SKM-1 treated with dmso at 0.1 percent for 144 hours (cell line): ENCODE results near the gene KCNJ5.
A peak's percentile ranks its signal among the peaks of the same experiment; 100 is the strongest.

Experiments
- DNase-seq: peaks from one replicate; lab custom pipeline; 2025; ENCODE audit not compliant: unreplicated experiment; lab: John Stamatoyannopoulos, UW

KCNJ5 gene

GRCh38 chr11:128868841-128869671, 22.1 kb upstream of the KCNJ5 start:
- DNase-seq, result no peak

- no peak for DNase-seq
Observed at GRCh38 chr11:128871168-128871610, 20.0 kb upstream of the KCNJ5 start.

GRCh38 chr11:128872094-128872493, 19.1 kb upstream of the KCNJ5 start:
- DNase-seq, result no peak

DNA sequence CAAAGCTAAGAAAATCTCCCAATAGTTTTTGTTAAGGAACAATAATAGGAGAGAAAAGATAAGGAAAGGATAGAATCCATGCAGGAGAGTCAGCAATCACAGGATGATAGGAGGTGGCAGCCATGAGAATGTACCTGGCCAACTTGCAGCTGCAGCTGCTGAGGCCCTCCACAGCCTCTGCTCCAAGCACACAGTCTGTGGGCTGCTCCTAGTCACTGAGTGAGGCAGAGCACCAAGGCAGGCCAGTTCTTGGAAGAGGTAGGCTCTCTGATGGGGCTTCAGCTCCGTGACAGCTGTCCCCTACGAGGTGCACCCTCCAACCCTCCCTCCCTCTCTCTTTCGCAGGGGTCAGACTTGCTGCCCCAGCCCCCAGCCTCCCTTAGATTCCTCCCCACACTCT, 18.6 kb upstream of the KCNJ5 start:
- no peak for DNase-seq

- no peak for DNase-seq
Observed at GRCh38 chr11:128874427-128874826, 16.7 kb upstream of the KCNJ5 start.

- no peak for DNase-seq
Observed at GRCh38 chr11:128876133-128876650, 15.0 kb upstream of the KCNJ5 start.

DNA sequence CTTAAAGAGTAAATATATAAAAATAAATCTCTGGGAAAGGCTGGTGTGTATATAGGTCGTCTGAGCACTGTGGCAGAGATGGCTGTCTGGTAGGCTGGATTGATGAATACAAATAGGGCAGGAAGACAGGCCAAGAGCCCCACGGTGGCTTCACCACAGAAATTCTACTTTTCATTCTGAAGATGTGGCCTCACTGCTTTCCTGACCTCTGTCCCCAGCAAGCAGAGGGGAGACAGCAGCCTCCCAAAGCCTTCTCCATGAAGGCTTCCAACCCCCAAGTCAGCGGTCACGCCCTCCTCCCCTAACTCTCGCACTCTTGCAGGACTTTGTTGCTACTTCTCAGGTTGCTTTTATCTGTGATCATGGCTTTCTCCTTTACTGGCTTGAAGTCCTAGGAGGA, 13.4 kb upstream of the KCNJ5 start:
- DNase-seq, result no peak

GRCh38 chr11:128878455-128878854, 12.7 kb upstream of the KCNJ5 start:
- DNase-seq, result no peak

DNA sequence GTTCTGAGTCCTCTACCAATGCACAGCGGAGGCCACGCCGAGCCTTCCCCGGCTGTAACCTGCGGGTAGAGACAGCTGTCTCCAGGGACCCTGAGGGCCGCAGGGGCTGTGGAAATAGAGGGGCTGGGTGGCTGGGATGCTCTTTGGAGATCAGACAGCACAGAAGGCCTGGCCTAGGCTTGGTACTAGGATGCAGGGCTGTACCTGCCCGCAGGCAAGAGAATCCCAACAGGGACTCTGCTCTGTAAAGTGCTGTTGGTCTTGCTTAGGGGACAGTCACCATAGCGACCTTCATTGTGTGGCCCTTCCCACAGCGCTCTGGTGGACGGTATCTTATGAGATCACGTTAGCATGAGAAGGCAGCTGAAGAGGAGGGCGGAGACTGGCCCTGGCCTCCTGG, 11.3 kb upstream of the KCNJ5 start:
- DNase-seq, result no peak

DNA sequence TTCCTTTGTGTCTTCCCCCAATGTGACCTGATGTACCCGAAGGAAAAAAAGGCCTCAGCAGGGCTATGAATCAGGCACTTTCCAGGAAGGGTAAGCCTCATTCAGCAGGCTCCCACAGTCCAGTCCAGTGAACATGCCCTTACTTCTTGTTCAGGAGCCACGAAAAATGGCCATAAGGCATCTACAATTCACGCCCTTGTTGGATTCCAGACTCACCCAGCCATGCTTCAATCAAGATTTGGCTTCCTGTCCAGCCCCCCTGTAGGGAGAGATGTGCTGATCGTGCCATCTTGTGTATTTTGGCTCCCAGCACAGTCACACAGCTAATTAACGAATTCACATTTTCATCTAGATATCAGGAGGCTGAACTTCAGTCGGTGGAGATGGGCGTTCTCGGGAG, 9.9 kb upstream of the KCNJ5 start:
- DNase-seq, result no peak

GRCh38 chr11:128882451-128882850, 8.7 kb upstream of the KCNJ5 start:
- DNase-seq, result no peak

GRCh38 chr11:128884054-128884453, 7.1 kb upstream of the KCNJ5 start:
- no peak for DNase-seq

GRCh38 chr11:128884703-128885338, 6.3 kb upstream of the KCNJ5 start:
- DNase-seq, result peak; percentile 7

DNA sequence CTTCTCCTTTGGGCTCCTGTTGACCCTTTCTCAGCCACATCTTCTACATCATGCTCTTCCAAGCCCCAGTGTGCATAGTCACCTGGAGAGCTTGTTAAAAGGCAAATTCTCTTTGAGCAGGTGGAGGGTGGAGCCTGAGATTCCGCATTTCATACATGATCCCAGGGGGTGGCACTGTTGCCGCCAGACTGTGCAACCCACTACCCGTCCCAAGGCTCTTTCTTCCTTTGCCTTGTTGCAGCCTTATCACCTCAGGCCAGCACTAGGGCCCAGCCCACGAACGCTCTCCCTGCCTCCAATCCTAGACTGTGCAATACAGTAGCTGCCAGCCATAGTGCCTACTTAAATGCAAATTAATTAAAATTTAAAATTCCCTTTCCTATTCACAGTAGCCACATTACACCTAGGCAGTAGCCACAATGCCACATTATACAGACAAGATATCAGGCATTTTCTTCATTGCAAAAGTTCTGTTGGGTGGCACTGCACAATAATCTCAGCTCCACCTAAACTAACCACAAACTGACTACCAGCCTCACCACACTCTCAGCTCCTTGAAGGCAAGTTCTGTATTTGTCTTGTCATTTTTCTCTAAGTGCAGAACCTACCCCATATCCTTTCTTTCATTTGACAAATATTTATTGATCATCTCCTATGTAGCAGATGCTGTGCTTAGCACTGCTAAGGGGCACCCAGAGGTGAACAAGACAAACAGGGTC, 4.6 kb upstream of the KCNJ5 start:
- DNase-seq, result no peak

DNA sequence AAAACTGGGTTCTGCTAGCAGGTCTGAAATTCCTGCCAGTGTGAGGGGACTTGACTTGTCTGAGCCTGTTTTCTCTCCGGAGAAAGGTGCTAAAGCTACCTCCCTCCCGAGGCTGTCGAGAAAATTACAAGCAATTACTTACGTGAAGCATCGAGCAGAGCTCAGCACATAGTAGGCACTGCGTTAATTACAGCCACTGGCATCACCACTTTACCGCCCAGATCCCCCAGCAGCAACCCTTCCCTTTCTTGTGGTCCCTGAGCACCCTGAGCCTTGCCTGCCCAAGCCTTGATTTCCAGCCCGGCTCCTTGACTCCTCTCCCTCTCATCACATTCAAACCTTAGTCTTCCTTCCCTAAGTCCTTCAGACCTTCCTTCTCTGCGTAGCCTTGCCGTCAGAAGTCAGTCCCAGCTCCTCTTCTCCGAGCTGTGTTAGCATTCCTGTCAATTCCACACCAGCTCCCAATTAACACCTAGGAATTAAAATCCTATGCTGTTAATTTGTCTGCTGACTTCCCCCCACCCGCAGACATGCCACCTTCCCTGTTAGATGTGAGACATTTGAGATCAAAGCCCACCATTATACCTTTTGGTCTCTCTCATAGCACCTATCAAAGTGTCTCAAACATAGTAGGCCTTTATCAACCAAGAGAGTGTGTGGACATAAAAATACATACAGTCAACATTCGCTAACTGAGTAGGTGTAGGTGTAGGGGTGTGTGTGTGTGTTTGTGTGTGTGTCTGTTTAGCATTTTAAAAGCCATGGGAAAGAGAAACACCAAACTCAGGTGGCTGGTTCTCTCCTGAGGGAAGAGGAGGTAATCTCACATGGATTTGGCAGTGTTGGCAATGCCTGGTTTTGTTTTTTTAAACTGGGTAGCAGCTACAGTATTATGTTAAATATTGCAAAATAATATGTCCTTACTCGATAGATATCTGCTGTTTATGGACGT, 2.8 kb upstream of the KCNJ5 start:
- DNase-seq, result no peak

GRCh38 chr11:128889657-128890213, 1.4 kb upstream of the KCNJ5 start:
- no peak for DNase-seq

DNA sequence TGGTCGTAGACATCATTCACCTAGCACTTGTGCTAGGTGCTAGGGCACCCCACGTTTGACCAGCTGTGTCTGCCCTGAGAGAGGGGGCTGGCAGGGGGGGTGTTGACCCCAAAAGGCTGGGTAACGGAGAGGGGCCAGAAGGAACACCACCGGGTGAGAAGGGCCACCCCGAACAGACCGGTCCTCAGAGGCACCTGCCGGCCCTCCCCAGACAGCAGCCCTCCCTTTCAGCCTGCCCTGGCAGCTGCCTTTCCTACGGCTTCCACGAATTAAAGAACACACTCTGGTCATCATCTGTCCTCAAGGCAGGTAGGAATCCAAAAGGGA, 977 bp upstream of the KCNJ5 start:
- DNase-seq, result no peak

- no peak for DNase-seq
Observed at GRCh38 chr11:128891913-128892398, 800 bp downstream of the KCNJ5 start.

- no peak for DNase-seq
Observed at GRCh38 chr11:128892866-128893565, 1.9 kb downstream of the KCNJ5 start.
